GM19099 (cell line): Measurements from ENCODE around the gene ZNF335.
A peak's percentile ranks its signal among the peaks of the same experiment; 100 is the strongest.

Experiments used
- POLR2A ChIP-seq: IDR thresholded peaks from 3 replicates; pipeline ENCODE4 v1.6.1; 2011; ENCODE audit warnings: low read depth; ENCODE audit not compliant: insufficient read length; ENCODE audit errors: extremely low read depth

Gene ZNF335

DNA sequence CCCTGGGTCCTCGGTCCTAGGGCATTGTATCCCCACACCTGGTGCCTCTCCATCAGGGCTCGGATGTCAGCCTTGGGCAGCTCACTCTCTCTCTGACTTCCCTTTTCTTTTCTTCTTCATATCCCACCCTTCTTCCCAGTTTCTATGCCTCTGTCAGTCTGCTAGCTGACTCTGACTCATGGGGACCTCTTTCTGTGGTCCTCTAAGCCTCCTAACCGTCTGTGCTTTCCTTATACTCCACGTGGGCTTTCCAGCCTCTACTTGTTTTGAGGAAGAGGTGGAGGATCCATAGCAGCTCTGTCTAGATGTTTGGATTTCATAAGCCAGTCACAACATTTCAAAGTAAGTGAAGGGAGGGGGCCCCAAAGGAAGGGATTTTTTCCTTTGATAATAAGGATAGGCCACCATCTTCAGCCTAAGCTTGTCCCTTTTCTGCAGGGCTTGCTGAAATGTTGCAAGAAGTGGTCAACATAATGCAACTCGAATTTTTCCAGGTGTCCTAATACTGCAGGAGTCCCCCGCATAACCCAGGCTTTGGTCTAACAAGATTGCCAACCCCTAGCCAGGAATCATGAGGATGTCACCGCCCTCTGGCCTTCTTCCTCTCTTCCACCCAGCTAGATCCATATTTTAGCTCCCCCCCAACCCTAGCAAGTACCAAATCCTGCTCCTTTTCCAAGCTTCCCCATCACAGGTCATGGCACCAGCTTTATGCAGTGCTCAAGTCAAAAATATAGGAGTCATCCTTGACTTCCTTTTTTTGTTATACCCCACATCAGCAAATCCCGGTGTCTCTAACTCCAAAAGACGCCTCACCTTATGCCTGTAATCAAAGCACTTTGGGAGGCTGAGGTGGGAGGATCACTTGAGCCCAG is 51.3 kb downstream of the ZNF335 start:
- TF ChIP-seq POLR2A = no peak

DNA sequence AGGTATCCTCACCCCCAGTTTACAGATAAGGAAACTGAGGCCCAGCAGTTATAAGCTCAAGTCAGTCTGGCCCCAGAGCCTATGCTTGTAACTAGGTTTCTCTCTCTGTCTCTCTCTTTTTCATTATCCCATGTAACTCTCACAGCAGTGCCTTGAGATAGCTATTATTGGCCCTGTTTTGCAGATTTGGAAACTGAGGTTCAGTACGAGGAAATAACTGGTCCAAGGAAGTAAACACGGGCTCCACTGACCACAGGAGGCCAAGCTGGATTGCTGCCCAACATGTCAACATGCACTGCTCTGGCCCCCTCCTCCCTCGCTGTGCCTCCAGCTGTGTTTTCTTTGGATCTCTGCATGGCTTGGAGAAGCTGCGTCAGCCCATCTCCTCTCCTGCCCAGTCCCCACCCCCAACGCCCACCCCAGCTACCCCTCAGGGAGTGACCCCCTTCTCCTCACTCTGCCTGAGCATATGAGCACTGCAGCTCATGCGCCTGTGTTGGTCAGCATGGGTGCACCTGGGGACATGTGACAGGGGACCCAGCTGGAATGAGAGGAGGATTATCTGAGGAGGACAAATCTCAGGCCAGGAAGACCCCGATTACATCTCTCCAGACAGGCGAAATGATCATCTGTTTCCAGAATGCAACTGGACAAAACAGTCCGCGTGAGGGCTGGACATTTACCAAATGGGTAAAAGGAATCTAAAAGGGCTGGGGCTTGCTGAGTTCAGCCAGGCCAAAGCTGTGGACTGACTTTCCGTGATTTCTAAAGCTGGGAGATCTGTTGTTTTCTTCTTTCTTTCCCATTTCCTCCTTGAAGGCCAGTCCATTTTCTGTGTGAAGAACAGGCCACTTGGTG is 52.2 kb downstream of the ZNF335 start:
- TF ChIP-seq POLR2A = no peak

DNA sequence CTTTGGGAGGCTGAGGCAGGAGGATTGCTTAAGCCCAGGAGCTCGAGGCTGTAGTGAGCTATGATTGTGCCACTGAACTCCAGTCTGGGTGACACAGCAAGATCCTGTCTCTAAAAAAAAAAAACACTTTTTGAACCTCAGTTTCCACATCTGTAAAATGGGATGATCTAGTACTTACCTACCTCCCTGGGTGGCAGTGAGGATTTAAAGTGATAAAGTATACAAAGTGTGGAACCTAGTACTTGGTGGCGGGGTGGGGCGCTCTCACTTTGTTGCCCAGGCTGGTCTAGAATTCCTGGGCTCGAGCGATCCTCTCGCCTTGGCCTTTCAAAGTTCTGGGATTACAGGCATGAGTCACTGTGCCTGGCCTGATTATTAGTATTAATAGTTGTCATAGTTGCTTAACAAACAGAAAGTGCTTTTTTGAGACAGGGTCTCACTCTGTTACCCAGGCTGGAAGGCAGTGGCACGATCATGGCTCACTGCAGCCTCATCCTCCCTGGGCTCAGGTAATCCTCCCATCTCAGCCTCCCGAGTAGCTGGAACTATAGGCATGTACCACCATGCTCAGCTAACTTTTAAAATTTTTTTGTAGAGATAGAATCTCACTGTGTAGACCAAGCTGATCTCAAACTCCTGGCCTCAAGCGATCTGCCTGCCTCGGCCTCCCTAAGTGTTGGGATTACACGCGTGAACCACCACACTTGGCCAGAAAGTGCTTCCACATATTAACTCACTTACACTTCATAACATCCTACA is 53.0 kb downstream of the ZNF335 start:
- TF ChIP-seq POLR2A = no peak

DNA sequence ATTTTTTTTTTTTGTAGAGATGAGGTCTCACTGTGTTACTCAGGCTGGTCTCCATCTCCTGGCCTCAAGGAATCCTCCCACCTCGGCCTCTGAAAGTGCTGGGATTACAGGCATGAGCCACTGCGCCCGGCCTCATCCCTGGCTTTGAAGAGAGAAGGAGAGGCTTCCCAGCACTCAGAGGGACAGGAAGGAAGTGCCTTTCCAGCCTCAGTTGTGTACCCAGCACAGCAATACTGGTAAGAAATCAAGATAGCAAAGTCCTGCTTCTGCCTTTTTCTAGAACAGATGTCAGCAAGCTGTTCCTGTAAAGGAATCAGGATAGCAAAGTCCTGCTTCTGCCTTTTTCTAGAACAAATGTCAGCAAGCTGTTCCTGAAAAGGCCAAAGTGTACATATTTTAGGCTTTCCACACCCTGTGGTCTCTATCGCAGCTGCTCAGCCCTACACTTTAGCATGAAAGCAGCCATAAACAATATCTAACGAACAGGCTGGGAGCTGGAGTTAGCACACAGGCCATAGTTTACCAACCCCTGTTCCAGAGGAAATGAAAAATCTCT is 53.7 kb downstream of the ZNF335 start:
- TF ChIP-seq POLR2A = no peak

DNA sequence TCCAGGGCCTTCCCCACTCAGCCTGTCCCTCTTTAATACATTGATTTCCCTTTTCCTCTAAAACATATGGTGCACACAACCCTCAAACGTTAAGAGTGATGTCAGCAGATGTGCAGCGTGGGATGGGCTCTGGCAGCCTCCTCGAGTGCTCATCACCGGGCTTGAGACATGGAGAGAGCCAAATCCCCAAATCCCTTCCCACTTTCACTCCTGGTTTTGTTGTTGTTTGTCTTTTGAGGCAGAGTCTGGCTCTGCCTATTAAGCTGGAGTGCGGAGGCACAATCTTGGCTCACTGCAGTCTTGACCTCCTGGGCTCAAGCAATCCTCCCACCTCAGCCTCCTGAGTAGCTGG is 54.2 kb downstream of the ZNF335 start:
- TF ChIP-seq POLR2A = no peak

DNA sequence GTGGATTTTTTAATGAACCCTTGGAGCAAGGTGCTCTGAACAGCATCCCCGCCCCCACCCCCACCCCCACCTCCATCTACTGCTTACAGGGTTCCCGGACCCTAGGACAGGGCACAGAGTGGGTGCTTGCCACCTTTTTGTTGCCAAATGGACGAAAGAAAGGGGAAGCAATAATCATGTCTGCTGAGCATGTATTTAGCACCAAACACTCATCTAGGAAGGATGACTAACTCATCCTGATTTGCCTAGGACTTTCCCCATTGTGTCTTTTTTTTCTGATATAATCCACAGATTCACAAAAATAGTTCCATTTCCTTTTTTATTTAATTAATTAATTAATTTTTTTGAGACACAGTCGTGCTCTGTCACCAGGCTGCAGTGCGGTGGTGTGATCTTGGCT is 58.9 kb downstream of the ZNF335 start:
- no peak for TF ChIP-seq POLR2A

DNA sequence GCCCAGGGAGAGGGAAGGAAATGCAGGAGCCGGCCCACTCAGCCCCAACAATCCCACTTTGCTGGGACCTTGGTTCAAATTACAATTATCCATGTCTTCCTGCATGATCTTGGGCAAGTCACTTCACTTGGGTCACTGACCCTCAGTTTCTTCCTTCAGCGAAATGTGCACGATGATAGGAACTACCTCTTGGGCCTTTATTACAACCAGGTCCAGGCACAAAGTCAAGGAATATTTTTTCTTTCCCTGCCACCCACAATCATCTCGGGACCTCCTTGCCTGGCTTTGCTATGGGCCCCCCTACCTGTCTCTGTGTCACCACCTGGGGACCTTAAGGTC is 59.7 kb downstream of the ZNF335 start:
- no peak for TF ChIP-seq POLR2A

DNA sequence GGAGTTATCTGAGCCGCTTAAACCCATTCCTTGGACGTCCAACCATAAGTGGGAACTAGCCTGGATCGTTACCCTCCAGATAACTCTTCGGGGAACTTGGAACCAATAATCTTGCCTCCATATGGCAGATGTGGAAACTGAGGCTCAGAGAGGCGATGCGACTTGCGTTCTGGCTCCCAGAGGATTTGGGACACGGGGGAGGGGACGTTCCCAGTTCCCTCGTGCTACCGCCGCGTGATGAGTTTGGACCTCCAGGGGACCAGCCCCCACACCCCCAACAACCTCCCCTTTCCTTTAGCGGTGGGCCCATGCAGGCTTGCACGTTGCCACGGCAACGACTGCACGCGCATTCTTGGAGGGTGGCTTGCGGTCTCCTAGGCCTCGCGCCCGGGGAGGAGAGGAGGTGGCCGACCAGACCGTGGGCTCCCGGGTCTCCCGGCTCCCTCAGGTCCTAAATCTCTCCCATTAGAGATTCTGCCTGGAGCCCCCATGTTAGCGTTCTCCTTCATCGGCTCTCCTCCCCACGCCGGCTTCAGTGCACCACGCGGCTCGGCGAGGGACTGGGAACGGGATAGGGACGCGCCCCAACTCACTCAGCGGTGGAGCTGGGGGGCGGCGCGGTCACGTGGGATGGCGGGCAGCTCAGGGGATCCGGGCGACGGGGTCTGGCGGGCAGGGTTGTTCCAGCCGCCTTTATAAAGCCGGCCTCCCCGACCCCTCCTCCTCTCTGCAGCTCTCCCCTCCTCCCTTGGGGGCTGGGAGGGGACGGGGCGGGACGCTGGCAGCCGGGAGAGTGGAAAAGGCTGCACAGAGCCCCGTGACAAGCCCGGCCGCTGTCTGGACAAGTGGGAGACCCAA is 60.3 kb downstream of the ZNF335 start, which contains the start of gene PLTP:
TSS of gene PLTP (minus strand) at position 670 of the 858 bp plus-strand sequence. CDS start 703 bp downstream, outside the sequence.
- TF ChIP-seq POLR2A = no peak

DNA sequence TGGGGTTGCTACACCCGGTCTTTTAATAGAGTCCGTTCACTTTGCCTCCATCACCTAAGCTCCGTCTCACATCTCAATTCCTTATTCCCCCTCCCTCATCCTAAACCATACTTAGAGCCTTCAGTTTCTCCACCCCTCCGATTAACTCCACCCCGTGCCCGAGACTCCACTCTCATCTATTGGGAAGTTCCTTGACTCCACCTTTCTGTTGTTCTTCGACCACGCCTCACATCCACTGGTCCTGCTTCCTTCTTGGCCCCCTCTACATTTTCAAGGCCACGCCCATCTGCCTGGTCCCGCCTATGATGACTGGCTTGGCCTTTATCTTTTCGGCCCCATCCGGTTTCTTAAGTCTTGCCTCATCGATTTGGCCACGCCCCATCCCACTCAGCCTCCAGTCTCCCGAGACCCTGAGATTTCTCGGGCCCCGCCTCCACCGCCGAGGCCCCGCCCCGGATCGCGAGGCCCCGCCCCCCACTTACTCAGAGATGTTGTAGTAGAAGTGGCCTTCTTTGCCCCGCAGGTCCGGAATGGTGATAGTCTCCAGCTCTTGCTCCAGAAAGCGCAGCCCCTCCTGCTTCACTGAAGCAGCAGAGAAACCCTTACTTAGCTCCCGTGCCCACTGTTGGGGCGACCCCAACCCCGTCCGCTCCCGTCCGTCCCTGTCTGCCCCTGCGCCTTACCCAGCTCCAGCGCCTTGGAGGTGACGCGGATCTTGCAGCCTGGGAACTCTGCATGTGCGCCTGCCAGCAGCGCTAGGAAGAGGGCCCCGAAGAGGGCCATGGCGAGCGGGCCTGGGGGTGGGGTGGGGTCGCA is 61.1 kb downstream of the ZNF335 start:
- TF ChIP-seq POLR2A = peak; percentile 68

DNA sequence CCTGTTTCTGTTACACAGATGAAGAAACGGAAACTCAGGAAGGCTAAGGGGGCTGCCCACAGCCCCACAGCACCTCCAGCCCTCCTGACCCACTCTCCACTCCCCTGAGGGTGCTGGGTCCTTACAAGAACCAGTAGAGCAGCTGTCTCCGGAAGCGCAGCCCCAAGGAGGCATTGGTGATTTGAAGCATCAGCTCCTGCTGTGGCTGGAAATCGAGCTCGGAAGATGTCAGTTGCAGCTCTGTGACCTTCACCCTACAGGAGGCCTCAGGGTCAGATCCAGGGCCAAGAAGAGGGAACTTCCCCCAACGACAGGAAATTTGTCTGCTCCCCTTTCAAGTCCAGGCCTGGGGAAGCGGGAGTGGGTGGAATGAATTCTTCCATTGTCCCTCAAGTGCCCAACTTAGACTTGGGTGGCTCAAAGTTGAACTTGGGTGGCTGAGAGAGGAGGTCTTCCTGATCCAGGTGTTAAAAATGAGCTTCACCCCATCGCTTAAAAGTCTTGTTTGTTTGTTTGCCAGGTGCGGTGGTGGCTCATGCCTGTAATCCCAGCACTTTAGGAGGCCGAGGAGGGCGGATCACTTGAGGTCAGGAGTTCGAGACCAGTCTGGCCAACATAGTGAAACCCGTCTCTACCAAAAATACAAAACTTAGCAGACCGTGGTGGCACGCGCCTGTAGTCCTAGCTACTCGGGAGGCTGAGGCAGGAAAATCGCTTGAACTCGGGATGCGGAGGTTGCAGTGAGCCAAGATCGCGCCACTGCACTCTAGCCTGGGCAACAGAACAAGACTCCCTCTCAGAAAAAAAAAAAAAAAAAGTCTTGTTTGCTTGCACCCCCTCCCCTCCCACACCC is 62.0 kb downstream of the ZNF335 start:
- TF ChIP-seq POLR2A = no peak

DNA sequence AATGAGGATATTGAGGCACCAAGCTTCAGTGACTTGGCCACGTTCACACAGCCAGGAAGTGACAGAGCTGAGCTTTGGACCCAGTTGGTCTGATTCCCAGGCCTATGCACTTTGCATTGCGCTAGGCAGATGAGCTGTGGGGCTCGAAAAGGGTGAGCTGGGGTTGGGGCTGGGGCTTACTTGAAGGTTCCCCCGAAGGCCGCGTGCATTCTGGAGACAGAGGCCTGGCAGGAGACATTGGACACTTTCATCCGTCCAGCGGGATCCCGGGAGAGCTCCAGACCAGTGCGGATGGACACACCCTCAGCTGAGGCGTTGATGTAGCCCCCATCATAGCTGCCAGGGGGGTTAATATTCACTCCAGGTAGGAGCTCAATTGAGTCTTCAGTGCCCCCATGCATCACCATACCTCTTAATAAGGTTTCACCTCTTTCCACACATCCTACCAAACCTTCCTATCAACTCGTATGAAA is 62.6 kb downstream of the ZNF335 start:
- TF ChIP-seq POLR2A = no peak

DNA sequence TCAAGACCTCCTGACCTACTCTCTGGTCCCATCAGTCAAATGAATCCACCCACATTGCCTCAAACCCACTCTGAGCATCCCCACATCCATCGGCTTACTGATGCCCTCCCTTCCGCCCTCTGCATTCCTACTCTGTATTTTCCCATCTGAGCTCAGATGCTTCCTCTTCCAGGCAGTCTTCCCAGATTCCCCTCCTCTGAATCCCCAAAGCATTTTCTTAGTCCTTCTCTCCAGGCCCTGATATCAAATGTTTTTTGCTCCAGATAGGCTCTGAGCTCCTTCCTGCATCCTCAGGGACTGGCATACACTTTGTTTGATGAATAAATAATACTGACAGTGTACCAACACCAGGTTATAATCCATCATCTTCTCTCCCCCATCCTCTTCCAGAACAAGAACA is 63.9 kb downstream of the ZNF335 start:
- TF ChIP-seq POLR2A = no peak
